ENCODE data around the gene ACSL6.
"Not testable (repeated sequence)": the region's sequence is repeated elsewhere in the genome, so short reads cannot be mapped to it uniquely, and the experiment has no call there.

ACSL6 gene

GRCh38 chr5:131939690-131940345 lies 71.6 kb downstream of the ACSL6 start:
- DNase-seq, result no peak

- no peak for DNase-seq
These were observed 79.2 kb downstream of the ACSL6 start for GRCh38 chr5:131932235-131932634.

- DNase-seq, result no peak
These were observed 82.5 kb downstream of the ACSL6 start for GRCh38 chr5:131928957-131929356.

GRCh38 chr5:131926168-131926567 lies 85.3 kb downstream of the ACSL6 start:
- DNase-seq, result no peak

- DNase-seq, result no peak
These were observed 95.0 kb downstream of the ACSL6 start for GRCh38 chr5:131916481-131916880.

- no peak for DNase-seq
These were observed 97.0 kb downstream of the ACSL6 start for GRCh38 chr5:131914472-131914871.

GRCh38 chr5:131913603-131914002 lies 97.9 kb downstream of the ACSL6 start:
- DNase-seq, result no peak

GRCh38 chr5:131906668-131907067 lies 104.8 kb downstream of the ACSL6 start:
- no peak for DNase-seq

GRCh38 chr5:131902266-131902665 lies 109.2 kb downstream of the ACSL6 start:
- DNase-seq, result not testable (repeated sequence)

All from stimulated activated CD4-positive, alpha-beta T cell treated with anti-CD3 and anti-CD28 coated beads, Interleukin-12 subunit alpha, Interleukin-12 subunit beta, amount 100 ng/mL, for 4 hours (primary cell).